Measurements from ENCODE around the gene PHF2.

GRCh38 chr9:93636172-93636661 is 59.8 kb downstream of the PHF2 start:
- TF ChIP-seq PRDM10 (tag by site-specific recombination; IDR thresholded peaks at IDR 0.05) (no peak), PBX3 (CRISPR knock-in tag; IDR thresholded peaks at IDR 0.05) (no peak), ZBTB21 (tag by site-specific recombination; IDR thresholded peaks at IDR 0.05) (no peak), CTCF (tag by site-specific recombination; IDR thresholded peaks at IDR 0.05) (no peak), HOXC10 (CRISPR knock-in tag; IDR thresholded peaks at IDR 0.05) (no peak), ZNF302 (tag by site-specific recombination; IDR thresholded peaks at IDR 0.05; ENCODE audit: low read depth) (no peak), ZNF121 (tag by site-specific recombination; IDR thresholded peaks at IDR 0.05) (no peak), ZNF26 (tag by site-specific recombination; IDR thresholded peaks at IDR 0.05) (no peak), ZNF23 (tag by site-specific recombination; IDR thresholded peaks at IDR 0.05; ENCODE audit: borderline replicate concordance) (no peak), ZNF776 (tag by site-specific recombination; IDR thresholded peaks at IDR 0.05; ENCODE audit: borderline replicate concordance) (no peak)

Data from HEK293 (cell line).